ENCODE results near the gene NELFB. TPM values are rescaled to one million over a fixed set of nuclear protein-coding genes. Genes with fewer than 3 reads are reported as not detected.

The NELFB gene
- total and polyA plus RNA-seq, 9 of the 15 experiments (the other 6 are each of a cell fraction or from before 2014, with no cell fraction given) = 0.24 to 84.0 (median 29.7) TPM

- TF ChIP-seq ATF1 (CRISPR knock-in tag; IDR thresholded peaks at IDR 0.05) = no peak
- TF ChIP-seq ATF1 (tag; IDR thresholded peaks at IDR 0.05) = peak; percentile 52; the same call in 1 of the 2 replicates
- TF ChIP-seq ARNT (IDR thresholded peaks at IDR 0.05) = peak in 1 of 2 experiments; percentile 49; a peak in 1 of 4 replicates
- no peak for TF ChIP-seq MAFG (tag; conservative IDR thresholded peaks at IDR 0.05)
- TF ChIP-seq HLTF (IDR thresholded peaks at IDR 0.05) = peak; percentile 100
- peak; percentile 97 for TF ChIP-seq RBM25 (IDR thresholded peaks at IDR 0.05; ENCODE audit: low read depth, low read length, severe bottlenecking)
- TF ChIP-seq CEBPG (CRISPR knock-in tag; IDR thresholded peaks at IDR 0.05) = no peak
- TF ChIP-seq CEBPG (tag; conservative IDR thresholded peaks at IDR 0.05 in 1 of 2, IDR thresholded peaks at IDR 0.05 in 1 of 2) = no peak
- TF ChIP-seq YY1 (IDR thresholded peaks at IDR 0.05; ENCODE audit: borderline replicate concordance in 1 of 3, control insufficient read depth in 1 of 3, extremely low read depth in 1 of 3, insufficient read depth in 3 of 3, insufficient read length in 1 of 3, insufficient replicate concordance in 2 of 3, low read depth in 1 of 3, low read length in 2 of 3) = peak in 1 of 3 experiments; percentile 6
- peak; percentile 66 for TF ChIP-seq HDAC2 (IDR thresholded peaks at IDR 0.05)
- TF ChIP-seq PTBP1 (IDR thresholded peaks at IDR 0.05; ENCODE audit: low read depth, low read length) = peak; percentile 92
- TF ChIP-seq ATF4 (CRISPR knock-in tag; IDR thresholded peaks at IDR 0.05) = no peak
- TF ChIP-seq TEAD2 (tag; IDR thresholded peaks at IDR 0.05) = no peak
- no peak for TF ChIP-seq ZBTB11 (CRISPR knock-in tag; IDR thresholded peaks at IDR 0.05)
- peak; percentile 74 for TF ChIP-seq LCOR (CRISPR knock-in tag; IDR thresholded peaks at IDR 0.05)
- TF ChIP-seq CBX5 (IDR thresholded peaks at IDR 0.05; ENCODE audit: borderline replicate concordance, low read depth) = 0 out of 2 replicates have a peak, but pooled peaks have one; percentile 33
- TF ChIP-seq HMGXB4 (CRISPR knock-in tag; IDR thresholded peaks at IDR 0.05) = no peak
- TF ChIP-seq RCOR1 (IDR thresholded peaks at IDR 0.05; ENCODE audit: borderline replicate concordance in 1 of 2, low read depth in 2 of 2, low read length in 2 of 2) = peak in 1 of 2 experiments; percentile 72; a peak in 2 of 4 replicates
Measured at GRCh38 chr9:137294091-137294680, 39.1 kb downstream of the NELFB start (continued).
